ENCODE results near the gene POLR2B.

GRCh38 chr4:57040510-57040909, 61.8 kb downstream of the POLR2B start:
- no peak for TF ChIP-seq CTCF (IDR thresholded peaks at IDR 0.05; ENCODE audit: poor library complexity)
- TF ChIP-seq EZH2phosphoT487 (IDR thresholded peaks at IDR 0.05; ENCODE audit: low read depth, severe bottlenecking, unreplicated experiment), result no peak
